Measurements from ENCODE around the gene ABCD4.

ABCD4 gene

GRCh38 chr14:74267588-74267987 is 35.1 kb downstream of the ABCD4 start:
- no peak overlapping the region for H3K27ac Mint-ChIP-seq
- no peak for TF ChIP-seq CTCF (IDR thresholded peaks at IDR 0.05)

GRCh38 chr14:74265301-74265965 is 37.3 kb downstream of the ABCD4 start:
- Mint-ChIP-seq H3K27me3 (ENCODE audit: low read depth, poor library complexity) (peaks cover 30% of the 10 kb centered on the region), H3K4me1 (peaks cover 9% of the 10 kb centered on the region), H3K36me3 (ENCODE audit: low read depth) (no peaks in the 10 kb centered on the region), H3K27ac (peak overlapping the region; percentile 86), H3K9me3 (no peaks in the 10 kb centered on the region), H3K4me3 (no peak overlapping the region)
- TF ChIP-seq CTCF (IDR thresholded peaks at IDR 0.05) = no peak
- no peak for DNase-seq

More at GRCh38 chr14:74267588-74267987, 35.1 kb downstream of the ABCD4 start:
- Mint-ChIP-seq H3K9me3 (no peaks in the 10 kb centered on the region), H3K4me1 (peaks cover 9% of the 10 kb centered on the region), H3K27me3 (ENCODE audit: low read depth, poor library complexity) (peaks cover 17% of the 10 kb centered on the region), H3K36me3 (ENCODE audit: low read depth) (no peaks in the 10 kb centered on the region), H3K4me3 (no peak overlapping the region)
- DNase-seq = no peak

- Mint-ChIP-seq H3K4me3 (no peak overlapping the region), H3K9me3 (no peaks in the 10 kb centered on the region), H3K36me3 (ENCODE audit: low read depth) (no peaks in the 10 kb centered on the region), H3K27me3 (ENCODE audit: low read depth, poor library complexity) (peaks cover 43% of the 10 kb centered on the region), H3K27ac (no peak overlapping the region), H3K4me1 (peaks cover 9% of the 10 kb centered on the region)
- DNase-seq = no peak
- no peak for TF ChIP-seq CTCF (IDR thresholded peaks at IDR 0.05)
Measured at GRCh38 chr14:74263921-74264320, 38.8 kb downstream of the ABCD4 start.

- H3K4me3 Mint-ChIP-seq = no peak overlapping the region
- H3K9me3 Mint-ChIP-seq = no peaks in the 10 kb centered on the region
- DNase-seq = no peak
- H3K27ac Mint-ChIP-seq = no peak overlapping the region
- peaks cover 48% of the 10 kb centered on the region for H3K27me3 Mint-ChIP-seq (ENCODE audit: low read depth, poor library complexity)
- H3K36me3 Mint-ChIP-seq (ENCODE audit: low read depth) = no peaks in the 10 kb centered on the region
- TF ChIP-seq CTCF (IDR thresholded peaks at IDR 0.05) = no peak
- H3K4me1 Mint-ChIP-seq = peaks cover 9% of the 10 kb centered on the region
Measured at GRCh38 chr14:74263181-74263580, 39.6 kb downstream of the ABCD4 start.

GRCh38 chr14:74262076-74262475 is 40.7 kb downstream of the ABCD4 start:
- no peaks in the 10 kb centered on the region for H3K9me3 Mint-ChIP-seq
- TF ChIP-seq CTCF (IDR thresholded peaks at IDR 0.05) = no peak

GRCh38 chr14:74261288-74261687 is 41.4 kb downstream of the ABCD4 start:
- H3K27ac Mint-ChIP-seq = no peak overlapping the region
- no peak for DNase-seq
- H3K4me3 Mint-ChIP-seq = no peak overlapping the region
- H3K27me3 Mint-ChIP-seq (ENCODE audit: low read depth, poor library complexity) = peaks cover 63% of the 10 kb centered on the region
- peaks cover 9% of the 10 kb centered on the region for H3K4me1 Mint-ChIP-seq
- H3K9me3 Mint-ChIP-seq = no peaks in the 10 kb centered on the region
- no peak for TF ChIP-seq CTCF (IDR thresholded peaks at IDR 0.05)
- no peaks in the 10 kb centered on the region for H3K36me3 Mint-ChIP-seq (ENCODE audit: low read depth)

More at GRCh38 chr14:74262076-74262475, 40.7 kb downstream of the ABCD4 start:
- Mint-ChIP-seq H3K27me3 (ENCODE audit: low read depth, poor library complexity) (peaks cover 56% of the 10 kb centered on the region), H3K4me3 (no peak overlapping the region), H3K36me3 (ENCODE audit: low read depth) (no peaks in the 10 kb centered on the region), H3K27ac (no peak overlapping the region), H3K4me1 (peaks cover 9% of the 10 kb centered on the region)
- DNase-seq = no peak

Measured in nephron progenitor cell (in vitro differentiated cells).